Neural cell (in vitro differentiated cells): Measurements from ENCODE around the gene SLC45A1. TPM values are rescaled to one million over a fixed set of nuclear protein-coding genes. Genes with fewer than 3 reads are reported as not detected.

ENCODE experiments used
- H2AFZ ChIP-seq: fragments of 200-600, 300-800 bp; sonication (generic), shearing (Covaris generic); 2 replicates; pipeline ENCODE4 v1.6.0; 2014; ENCODE audit warnings: low read depth, mild to moderate bottlenecking, antibody characterized with exemption, low read length, moderate library complexity
- H3F3A ChIP-seq: fragments of 200-600 bp; shearing (Covaris generic); 2 replicates; pipeline ENCODE4 v1.6.1; 2016; ENCODE audit warnings: mild to moderate bottlenecking, moderate library complexity, mixed read lengths, antibody characterized with exemption, low read length; ENCODE audit not compliant: insufficient read depth, poor library complexity, severe bottlenecking
- H3K27ac ChIP-seq: fragments of 200-600, 300-800 bp; sonication (generic), shearing (Covaris generic); 2 replicates; pipeline ENCODE4 v1.5.1; 2014; ENCODE audit warnings: mild to moderate bottlenecking, low read length, moderate library complexity
- H3K27me3 ChIP-seq: fragments of 300-800, 200-600 bp; sonication (generic), shearing (Covaris generic); 2 replicates; pipeline ENCODE4 v1.6.0; 2014; ENCODE audit warnings: mild to moderate bottlenecking, low read depth, low read length, moderate library complexity; ENCODE audit not compliant: insufficient read depth
- H3K36me3 ChIP-seq: fragments of 300-800, 200-600 bp; sonication (generic), shearing (Covaris generic); 2 replicates; pipeline ENCODE4 v1.5.1; 2014; ENCODE audit warnings: mild to moderate bottlenecking, antibody characterized with exemption, low read length, moderate library complexity; ENCODE audit not compliant: insufficient read depth
- H3K4me2 ChIP-seq: fragments of 300-800, 200-600 bp; sonication (generic), shearing (Covaris generic); 2 replicates; pipeline ENCODE4 v1.6.0; 2014; ENCODE audit warnings: mild to moderate bottlenecking, low read length
- H3K4me3 ChIP-seq: fragments of 300-800, 200-600 bp; sonication (generic), shearing (Covaris generic); 2 replicates; pipeline ENCODE4 v1.5.1; 2014; ENCODE audit warnings: mild to moderate bottlenecking, low read length, moderate library complexity
- H3K79me2 ChIP-seq: fragments of 200-600 bp; shearing (Covaris generic); replicated peaks from 2 replicates; pipeline ENCODE4 v1.6.0; 2014; ENCODE audit warnings: mild to moderate bottlenecking, low read length, moderate library complexity; ENCODE audit not compliant: insufficient read depth
- H3K9ac ChIP-seq: fragments of 300-800, 200-600 bp; sonication (generic), shearing (Covaris generic); 2 replicates; pipeline ENCODE4 v1.6.1; 2016; ENCODE audit warnings: mild to moderate bottlenecking, low read length, mixed read lengths
- H3K9me2 ChIP-seq: fragments of 200-600 bp; shearing (Covaris generic); 2 replicates; pipeline ENCODE4 v1.6.1; 2016; ENCODE audit warnings: mild to moderate bottlenecking, low read length, mixed read lengths; ENCODE audit not compliant: insufficient read depth
- H3K9me3 ChIP-seq: fragments of 200-600, 300-800 bp; sonication (generic), shearing (Covaris generic); 2 replicates; pipeline ENCODE4 v1.6.1; 2016; ENCODE audit warnings: mild to moderate bottlenecking, mixed run types, low read length, moderate library complexity, mixed read lengths
- H4K20me1 ChIP-seq: fragments of 200-600 bp; shearing (Covaris generic); 2 replicates; pipeline ENCODE4 v1.6.1; 2016; ENCODE audit warnings: mild to moderate bottlenecking, mixed run types; ENCODE audit not compliant: insufficient read depth
- CTCF ChIP-seq: fragments of 450-650 bp; IDR thresholded peaks from 2 replicates; pipeline ENCODE4 v1.5.1; 2014; ENCODE audit warnings: antibody characterized with exemption, mild to moderate bottlenecking, moderate library complexity; ENCODE audit not compliant: poor library complexity, severe bottlenecking
- EP300 ChIP-seq: fragments of 450-650 bp; conservative IDR thresholded peaks from 2 replicates; pipeline ENCODE4 v1.6.1; 2014; ENCODE audit warnings: antibody characterized with exemption, mild to moderate bottlenecking, moderate library complexity; ENCODE audit not compliant: poor library complexity, severe bottlenecking
- EZH2 ChIP-seq: fragments of 200-600, 300-800 bp; shearing (Covaris generic), sonication (generic); IDR thresholded peaks from 2 replicates; pipeline ENCODE4 v1.6.1; 2014; ENCODE audit warnings: antibody characterized with exemption, low read length, borderline replicate concordance, mild to moderate bottlenecking; ENCODE audit not compliant: insufficient read depth, poor library complexity, severe bottlenecking
- MXI1 ChIP-seq: fragments of 450-650 bp; conservative IDR thresholded peaks from 2 replicates; pipeline ENCODE4 v1.6.1; 2014; ENCODE audit warnings: antibody characterized with exemption, mild to moderate bottlenecking; ENCODE audit not compliant: poor library complexity, severe bottlenecking
- POLR2AphosphoS5 ChIP-seq: IDR thresholded peaks from 2 replicates; pipeline ENCODE4 v1.6.1; 2012
- RAD21 ChIP-seq: fragments of 450-650 bp; conservative IDR thresholded peaks from 2 replicates; pipeline ENCODE4 v1.6.1; 2014; ENCODE audit warnings: antibody characterized with exemption, mild to moderate bottlenecking, moderate library complexity
- REST ChIP-seq: IDR thresholded peaks from 2 replicates; pipeline ENCODE4 v1.6.1; 2012; ENCODE audit warnings: borderline replicate concordance
- SMC3 ChIP-seq: fragments of 450-650 bp; conservative IDR thresholded peaks from 2 replicates; pipeline ENCODE4 v1.6.1; 2014; ENCODE audit warnings: antibody characterized with exemption, mild to moderate bottlenecking, moderate library complexity; ENCODE audit not compliant: poor library complexity
- TAF1 ChIP-seq: IDR thresholded peaks from 2 replicates; pipeline ENCODE4 v1.6.1; 2012; ENCODE audit warnings: low read depth
- polyA plus RNA-seq: library from polyadenylated mRNA; depleted of rRNA; stranded (reverse); fragments of >200 nt; gene quantifications from 2 replicates; pipeline ENCODE4 v1.2.3, GENCODE V29; 2014

Gene SLC45A1
- polyA plus RNA-seq, 1 donor from 2014 or later: 7.1 TPM

GRCh38 chr1:8299963-8300362 is 18.0 kb upstream of the SLC45A1 start:
- Histone ChIP-seq H4K20me1 (no peaks in the 10 kb centered on the region), H3K27me3 (no peaks in the 10 kb centered on the region), H3K79me2 (no peaks in the 10 kb centered on the region), H3K36me3 (no peaks in the 10 kb centered on the region), H2AFZ (no peak overlapping the region), H3K9ac (no peak overlapping the region), H3K27ac (no peak overlapping the region), H3K4me3 (no peak overlapping the region), H3K9me3 (no peaks in the 10 kb centered on the region), H3K4me2 (no peak overlapping the region), H3K9me2 (no peaks in the 10 kb centered on the region), H3F3A (no peaks in the 10 kb centered on the region)
- no peak for TF ChIP-seq SMC3
- TF ChIP-seq TAF1: no peak
- TF ChIP-seq EP300: no peak
- TF ChIP-seq EZH2: no peak
- TF ChIP-seq CTCF: no peak
- no peak for TF ChIP-seq MXI1
- TF ChIP-seq POLR2AphosphoS5: no peak
- no peak for TF ChIP-seq RAD21
- TF ChIP-seq REST: no peak

DNA sequence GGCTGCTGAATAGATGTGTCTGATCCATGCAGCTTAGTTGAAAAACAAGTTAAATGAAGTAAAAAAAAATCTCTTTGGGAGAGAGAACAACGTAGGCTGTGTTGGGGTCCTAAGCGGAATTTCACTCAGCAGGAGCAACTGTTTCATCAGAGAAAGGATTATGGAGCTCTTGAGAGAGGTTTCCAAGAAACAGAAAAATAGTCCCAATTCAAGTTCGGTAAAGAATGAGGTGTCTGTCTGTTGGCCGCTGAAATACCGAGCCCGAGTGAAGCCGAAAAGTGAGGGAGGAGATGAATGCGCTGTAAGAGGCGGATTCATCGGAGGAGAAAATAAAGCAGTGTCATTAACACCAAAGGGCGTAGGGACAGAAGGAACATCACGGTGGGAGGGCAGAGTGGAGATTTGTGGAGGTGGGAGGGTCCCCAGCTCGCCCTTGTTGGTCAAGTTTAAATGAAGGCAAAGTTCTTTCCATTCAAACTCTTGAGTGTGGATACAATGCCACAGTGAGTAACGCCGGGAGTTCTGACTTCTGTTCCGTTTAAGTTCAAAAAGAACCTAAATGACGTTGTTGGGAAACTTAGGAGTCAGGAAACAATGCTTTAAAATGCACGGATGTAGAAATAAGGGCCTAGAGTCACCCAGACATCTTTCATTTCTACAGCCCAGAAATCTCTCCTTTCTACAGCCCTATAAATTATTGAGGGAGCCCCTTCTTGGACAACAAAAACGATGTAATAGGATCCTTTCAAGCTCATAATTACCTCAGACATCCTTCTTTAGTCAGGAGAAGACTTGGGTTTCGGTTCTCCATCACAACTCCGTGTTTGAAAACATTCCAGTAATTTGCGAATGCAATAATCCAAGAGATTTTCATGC is 15.6 kb upstream of the SLC45A1 start:
- no peak overlapping the region for H2AFZ ChIP-seq
- H3K4me3 ChIP-seq: no peak overlapping the region
- no peaks in the 10 kb centered on the region for H3K9me2 ChIP-seq
- no peak overlapping the region for H3K27ac ChIP-seq
- H4K20me1 ChIP-seq: no peaks in the 10 kb centered on the region
- no peaks in the 10 kb centered on the region for H3K36me3 ChIP-seq
- no peaks in the 10 kb centered on the region for H3K27me3 ChIP-seq
- no peaks in the 10 kb centered on the region for H3K9me3 ChIP-seq
- H3K79me2 ChIP-seq: no peaks in the 10 kb centered on the region
- H3K4me2 ChIP-seq: no peak overlapping the region
- no peaks in the 10 kb centered on the region for H3F3A ChIP-seq
- H3K9ac ChIP-seq: no peak overlapping the region
- TF ChIP-seq TAF1: no peak
- TF ChIP-seq MXI1: no peak
- TF ChIP-seq RAD21: no peak
- no peak for TF ChIP-seq REST
- no peak for TF ChIP-seq POLR2AphosphoS5
- TF ChIP-seq EZH2: no peak
- no peak for TF ChIP-seq CTCF
- no peak for TF ChIP-seq EP300
- TF ChIP-seq SMC3: no peak
